Astrocyte of the cerebellum (primary cell): ENCODE results near the gene KCNAB3.

Experiments used
- DNase-seq: peaks from one replicate; pipeline ENCODE4 v3.0.0-alpha.2; 2011; ENCODE audit warnings: low read depth
- H3K4me3 ChIP-seq: 2 replicates; pipeline ENCODE4 v1.5.1; 2011; ENCODE audit warnings: mild to moderate bottlenecking, low read depth, low read length, moderate library complexity
- in situ Hi-C: cut with HindIII; loops from 2 replicates; pipeline ENCODE4 v1.10.0; 2017; ENCODE audit warnings: low sequenced_read_pairs
- TF ChIP-seq, protein P1 (sequence below): IDR thresholded peaks from 2 replicates; pipeline ENCODE4 v1.5.1; 2012; ENCODE audit warnings: low read length, low read depth, moderate library complexity, mild to moderate bottlenecking; ENCODE audit errors: missing control alignments

The KCNAB3 gene

DNA sequence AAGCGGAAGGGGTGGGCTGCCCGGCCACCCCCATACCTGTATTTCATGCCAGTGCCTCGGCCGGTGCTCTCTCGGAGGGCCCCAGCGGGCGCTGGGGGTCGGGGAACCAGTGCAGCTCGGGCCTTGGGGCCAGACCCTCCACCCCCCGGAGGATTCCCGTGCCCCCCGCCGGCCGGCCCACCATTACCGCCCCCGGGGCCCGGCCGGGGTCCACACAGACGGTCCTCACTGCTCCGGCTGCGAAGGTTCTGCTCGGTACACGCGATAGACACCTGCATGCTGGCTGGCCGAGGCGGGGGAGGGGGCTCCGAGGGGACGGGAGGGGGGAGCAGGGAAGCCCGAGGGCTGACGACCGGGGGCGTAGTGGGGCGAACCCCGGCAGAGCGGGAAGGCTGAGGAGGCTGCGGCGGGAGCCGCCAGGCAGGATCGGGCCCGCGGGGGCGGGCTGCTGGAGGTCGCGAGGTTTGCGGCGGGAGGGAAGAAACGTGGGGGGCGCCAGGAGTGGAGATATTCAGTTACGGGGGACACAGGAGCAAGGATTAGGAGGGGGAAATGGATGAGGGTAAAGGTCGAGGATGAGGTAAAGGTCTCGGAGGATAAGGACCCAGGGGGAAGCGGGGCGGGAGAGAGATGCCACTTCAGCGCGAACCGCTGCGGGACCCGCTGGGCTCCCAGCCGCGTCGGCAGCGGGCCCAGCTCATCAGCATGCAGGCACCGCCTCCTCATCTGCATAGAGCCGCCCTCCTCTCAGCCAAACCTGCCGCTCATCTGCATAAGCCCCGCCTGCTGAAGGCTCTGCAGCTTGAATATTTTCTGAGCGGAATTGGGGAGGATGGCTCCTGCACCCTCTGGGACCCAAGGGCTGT lies at the start of gene KCNAB3:
KCNAB3 (minus strand) TSS at position 699 of the 866 bp plus-strand sequence; CDS start at position 278, 421 bp downstream.
- in situ Hi-C loops = no loop called here
- DNase-seq = peak; percentile 33
- peak within 1 kb of the TSS; percentile 47 for H3K4me3 ChIP-seq
- TF ChIP-seq, protein P1, sequence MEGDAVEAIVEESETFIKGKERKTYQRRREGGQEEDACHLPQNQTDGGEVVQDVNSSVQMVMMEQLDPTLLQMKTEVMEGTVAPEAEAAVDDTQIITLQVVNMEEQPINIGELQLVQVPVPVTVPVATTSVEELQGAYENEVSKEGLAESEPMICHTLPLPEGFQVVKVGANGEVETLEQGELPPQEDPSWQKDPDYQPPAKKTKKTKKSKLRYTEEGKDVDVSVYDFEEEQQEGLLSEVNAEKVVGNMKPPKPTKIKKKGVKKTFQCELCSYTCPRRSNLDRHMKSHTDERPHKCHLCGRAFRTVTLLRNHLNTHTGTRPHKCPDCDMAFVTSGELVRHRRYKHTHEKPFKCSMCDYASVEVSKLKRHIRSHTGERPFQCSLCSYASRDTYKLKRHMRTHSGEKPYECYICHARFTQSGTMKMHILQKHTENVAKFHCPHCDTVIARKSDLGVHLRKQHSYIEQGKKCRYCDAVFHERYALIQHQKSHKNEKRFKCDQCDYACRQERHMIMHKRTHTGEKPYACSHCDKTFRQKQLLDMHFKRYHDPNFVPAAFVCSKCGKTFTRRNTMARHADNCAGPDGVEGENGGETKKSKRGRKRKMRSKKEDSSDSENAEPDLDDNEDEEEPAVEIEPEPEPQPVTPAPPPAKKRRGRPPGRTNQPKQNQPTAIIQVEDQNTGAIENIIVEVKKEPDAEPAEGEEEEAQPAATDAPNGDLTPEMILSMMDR = no peak

DNA sequence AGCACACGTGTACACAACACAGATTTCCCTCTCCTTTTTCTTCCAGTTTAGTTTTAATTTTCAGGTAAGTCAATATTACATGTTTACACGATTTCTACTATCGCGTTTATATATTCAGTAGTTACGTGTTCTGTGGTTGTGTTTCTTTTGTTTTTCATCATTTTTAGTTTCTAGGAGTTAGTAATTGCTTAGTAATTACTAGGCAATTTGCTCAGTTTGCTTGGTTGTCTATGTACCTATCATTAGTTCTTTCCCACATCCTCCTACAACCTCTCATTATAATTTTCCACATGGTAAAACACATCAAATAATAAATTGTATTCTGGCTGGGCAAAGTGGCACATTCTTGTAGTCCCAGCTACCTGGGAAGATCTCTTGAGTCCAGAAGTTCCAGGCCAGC lies 48.1 kb upstream of the KCNAB3 start:
- no peak overlapping the region for H3K4me3 ChIP-seq
- in situ Hi-C loops = no loop called here
- no peak for DNase-seq
- TF ChIP-seq, protein P1 = no peak

DNA sequence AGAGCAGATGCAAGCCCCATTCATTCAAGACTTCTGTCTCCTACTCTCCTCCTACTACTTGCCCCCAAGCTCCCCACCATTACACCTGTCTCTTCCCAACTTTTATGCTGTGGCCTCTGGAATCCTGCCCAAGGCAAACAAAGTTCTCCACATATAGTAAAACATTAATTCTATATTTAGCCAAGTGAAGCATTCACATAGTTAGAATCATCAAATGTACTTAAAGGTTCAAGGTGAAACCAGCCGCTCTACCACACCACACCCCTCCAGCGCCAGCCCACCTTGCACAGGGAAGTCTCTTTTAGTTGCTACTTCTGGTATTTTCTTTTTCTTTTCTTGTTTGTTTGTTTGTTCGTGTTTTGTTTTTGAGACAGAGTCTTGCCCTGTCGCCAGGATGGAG lies 47.4 kb upstream of the KCNAB3 start:
- no peak for DNase-seq
- TF ChIP-seq, protein P1 = no peak
- in situ Hi-C loops = no loop called here
- H3K4me3 ChIP-seq = no peak overlapping the region

DNA sequence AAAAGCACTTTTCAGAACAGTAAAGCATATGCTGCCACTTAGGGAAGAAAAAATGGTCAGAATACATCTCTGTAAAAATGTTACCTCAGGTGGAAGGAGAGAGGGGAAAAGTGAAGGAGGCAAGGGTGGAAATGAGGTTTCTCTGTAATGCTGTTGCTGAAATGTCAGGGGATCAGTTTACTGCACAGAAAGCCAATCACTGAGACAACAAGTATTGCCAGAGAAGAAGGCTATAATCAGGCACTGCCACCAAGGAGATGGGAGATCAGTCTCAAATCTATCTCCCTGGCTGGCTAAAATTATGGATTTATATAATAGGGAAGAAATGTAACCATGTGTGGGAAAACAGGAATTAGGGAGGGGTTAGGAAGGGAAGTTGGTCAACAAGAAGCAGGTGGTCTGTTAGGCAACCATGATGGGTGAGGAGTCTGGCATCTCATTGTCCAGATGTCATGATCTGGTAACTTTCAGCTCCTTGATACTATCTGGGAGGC lies 45.0 kb upstream of the KCNAB3 start:
- in situ Hi-C loops = loop anchor here (5.0 kb wide), 1 partner anchor 37 kb away; no protein-coding TSS in a partner anchor
- no peak for DNase-seq
- no peak overlapping the region for H3K4me3 ChIP-seq
- TF ChIP-seq, protein P1 = no peak

DNA sequence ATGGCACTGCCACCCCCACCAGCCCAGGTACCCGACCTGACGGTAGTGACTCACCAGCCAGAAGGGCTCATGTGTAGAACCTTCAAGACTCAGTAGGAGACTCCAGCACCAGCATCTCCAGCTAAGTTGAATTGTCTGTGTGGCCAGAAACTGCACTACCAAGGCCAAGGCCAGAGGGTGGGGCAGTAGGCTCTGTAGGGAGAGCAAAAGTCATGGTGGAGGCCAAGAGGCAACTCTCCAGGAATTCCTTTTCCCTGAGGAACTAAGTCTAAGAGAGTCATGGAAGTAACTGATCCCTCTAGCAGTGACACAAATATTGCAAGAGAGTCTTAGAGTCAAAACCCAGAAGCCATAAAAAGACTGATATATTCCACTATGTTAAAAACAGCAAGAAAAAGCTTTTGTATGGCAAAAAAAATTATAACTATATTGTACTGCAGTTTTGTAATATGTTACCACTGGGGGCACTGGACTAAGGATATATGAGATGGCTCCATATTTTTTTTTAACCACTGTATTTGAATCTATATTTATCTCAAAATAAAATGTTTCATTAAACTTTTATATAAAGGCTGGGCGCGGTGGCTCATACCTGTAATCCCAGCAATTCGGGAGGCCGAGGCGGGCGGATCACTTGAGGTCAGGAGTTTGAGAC lies 42.6 kb upstream of the KCNAB3 start:
- in situ Hi-C loops = loop anchor here (5.0 kb wide), 1 partner anchor 35 kb away; no protein-coding TSS in a partner anchor
- TF ChIP-seq, protein P1 = peak; percentile 17
- DNase-seq = no peak
- no peak overlapping the region for H3K4me3 ChIP-seq

DNA sequence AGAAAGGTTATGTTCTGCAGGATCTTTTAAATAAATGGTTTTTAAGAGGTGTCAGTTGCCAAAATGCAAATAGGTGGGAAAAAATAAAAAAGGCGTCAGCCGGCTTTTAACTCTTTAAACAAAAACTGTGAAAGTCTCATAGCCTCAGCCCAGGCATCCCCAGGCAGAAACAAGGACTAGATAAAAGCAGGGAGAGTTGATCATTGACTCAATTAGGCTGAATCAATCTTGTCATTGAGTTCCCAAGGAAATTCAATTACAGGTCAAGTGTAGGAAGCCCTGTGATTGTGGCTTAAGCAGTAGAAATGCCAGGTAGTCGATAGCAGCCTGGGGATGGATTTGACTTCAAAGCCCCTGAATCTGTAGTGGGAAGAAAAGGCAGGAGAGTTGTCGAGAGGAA lies 42.0 kb upstream of the KCNAB3 start:
- TF ChIP-seq, protein P1 = no peak
- H3K4me3 ChIP-seq = no peak overlapping the region
- DNase-seq = no peak
- in situ Hi-C loops = loop anchor here (5.0 kb wide), 1 partner anchor 34 kb away; no protein-coding TSS in a partner anchor
